ENCODE results near the gene CLEC9A.

CLEC9A gene

GRCh38 chr12:10067264-10067663 lies 36.8 kb downstream of the CLEC9A start:
- no peak for DNase-seq (ENCODE audit: low spot score)

GRCh38 chr12:10067942-10068341 lies 37.5 kb downstream of the CLEC9A start:
- no peak for DNase-seq (ENCODE audit: low spot score)

GRCh38 chr12:10068644-10069043 lies 38.2 kb downstream of the CLEC9A start:
- no peak for DNase-seq (ENCODE audit: low spot score)

DNA sequence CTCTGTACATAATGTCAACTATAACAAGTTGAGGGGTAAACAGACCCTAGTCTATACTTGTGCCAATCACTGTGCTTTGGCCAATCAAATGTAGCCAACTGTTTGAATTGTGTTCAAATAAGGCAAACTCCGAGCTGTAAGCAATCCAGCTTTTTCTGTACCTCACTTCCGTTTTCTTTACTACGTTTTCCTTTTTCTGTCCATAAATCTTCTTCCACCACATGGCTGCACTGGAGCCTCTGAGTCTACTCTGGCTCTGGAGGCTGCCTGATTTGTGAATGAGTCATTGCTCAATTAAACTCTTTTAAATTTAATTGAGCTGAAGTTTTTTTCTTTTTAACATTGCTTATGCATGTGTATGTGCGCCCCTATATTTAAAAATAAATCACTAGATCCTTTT lies 38.6 kb downstream of the CLEC9A start:
- DNase-seq (ENCODE audit: low spot score): peak; percentile 12

- DNase-seq (ENCODE audit: low spot score): no peak
Measured at GRCh38 chr12:10069976-10070375, 39.5 kb downstream of the CLEC9A start.

- no peak for DNase-seq (ENCODE audit: low spot score)
Measured at GRCh38 chr12:10070380-10070779, 39.9 kb downstream of the CLEC9A start.

DNA sequence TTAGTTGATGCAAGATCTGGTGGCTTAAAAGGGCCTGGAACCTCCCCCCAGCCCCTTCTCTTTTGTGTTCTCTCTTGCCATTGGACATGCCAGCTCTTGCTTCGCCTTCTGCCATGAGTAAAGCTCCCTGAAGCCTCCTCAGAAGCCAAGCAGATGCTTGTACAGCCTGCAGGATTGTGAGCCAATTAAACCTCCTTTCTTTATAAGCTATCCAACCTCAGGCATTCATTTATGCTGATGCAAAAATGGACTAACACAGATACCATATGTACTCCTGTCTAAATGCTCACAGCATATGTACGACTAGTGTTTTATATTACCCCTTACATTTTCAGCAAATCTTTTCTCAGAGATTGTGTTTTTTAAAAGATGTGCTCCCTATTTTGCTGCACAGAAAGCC lies 41.6 kb downstream of the CLEC9A start:
- DNase-seq (ENCODE audit: low spot score): no peak

- no peak for DNase-seq (ENCODE audit: low spot score)
Measured at GRCh38 chr12:10073261-10073660, 42.8 kb downstream of the CLEC9A start.

DNA sequence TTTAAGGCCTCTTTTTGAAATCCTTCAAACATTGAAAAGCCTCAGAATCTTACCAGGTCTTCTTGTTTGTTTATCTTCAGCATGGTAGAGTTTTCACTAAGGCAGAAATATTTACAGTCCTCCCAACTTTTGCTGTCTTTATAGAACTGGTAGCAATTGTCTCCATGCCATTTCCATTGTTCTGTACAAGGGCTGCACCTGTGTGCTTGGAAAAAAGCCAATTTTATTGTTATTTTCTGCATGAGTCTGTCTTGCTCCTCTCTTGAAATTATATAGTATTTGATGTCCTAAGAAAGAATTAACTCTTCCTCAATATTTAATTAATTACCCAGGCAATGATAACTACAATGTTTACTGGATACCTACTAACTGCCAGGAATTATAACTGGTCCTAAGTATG lies 45.0 kb downstream of the CLEC9A start:
- DNase-seq (ENCODE audit: low spot score): no peak

DNA sequence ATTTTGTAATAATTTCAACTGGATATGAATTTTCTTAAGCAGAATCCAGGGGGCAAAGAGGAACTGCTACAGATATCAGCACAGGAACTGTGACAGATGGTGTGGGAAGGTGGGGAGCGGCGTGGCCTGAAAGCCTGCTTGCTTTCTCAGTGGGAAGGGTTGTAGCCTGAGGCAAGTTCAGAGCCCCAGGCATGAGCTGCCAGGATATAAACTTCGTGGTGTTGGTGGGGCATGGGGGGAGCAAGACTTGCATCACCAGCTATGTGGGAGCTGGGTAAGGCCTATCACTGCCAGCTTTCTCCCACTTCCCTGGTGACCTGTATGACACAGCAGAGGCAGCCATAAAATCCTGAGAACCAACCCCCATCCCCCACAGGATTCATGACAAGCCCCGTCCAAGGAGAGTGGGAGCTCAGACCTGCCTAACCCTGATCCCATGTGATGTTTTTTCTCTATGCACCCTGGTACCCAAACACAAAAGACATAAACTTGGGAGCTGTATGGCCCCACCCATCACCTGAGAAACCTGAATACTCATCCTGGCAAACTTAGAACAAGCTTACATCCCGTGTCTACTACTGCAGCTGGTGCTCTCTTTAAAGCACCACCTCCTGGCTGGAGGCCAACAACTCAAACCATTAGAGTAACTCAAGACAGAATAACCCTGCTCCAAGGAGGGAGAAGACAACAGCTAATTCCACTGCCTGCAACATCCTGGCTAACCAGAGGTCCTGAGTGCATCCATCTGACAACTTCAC lies 51.8 kb downstream of the CLEC9A start:
- DNase-seq (ENCODE audit: low spot score): no peak

GRCh38 chr12:10084733-10085132 lies 54.3 kb downstream of the CLEC9A start:
- DNase-seq (ENCODE audit: low spot score): no peak

- DNase-seq (ENCODE audit: low spot score): no peak
Measured at GRCh38 chr12:10086387-10086786, 55.9 kb downstream of the CLEC9A start.

- DNase-seq (ENCODE audit: low spot score): no peak
Measured at GRCh38 chr12:10088031-10088430, 57.5 kb downstream of the CLEC9A start.

- no peak for DNase-seq (ENCODE audit: low spot score)
Measured at GRCh38 chr12:10088955-10089900, 58.7 kb downstream of the CLEC9A start.

DNA sequence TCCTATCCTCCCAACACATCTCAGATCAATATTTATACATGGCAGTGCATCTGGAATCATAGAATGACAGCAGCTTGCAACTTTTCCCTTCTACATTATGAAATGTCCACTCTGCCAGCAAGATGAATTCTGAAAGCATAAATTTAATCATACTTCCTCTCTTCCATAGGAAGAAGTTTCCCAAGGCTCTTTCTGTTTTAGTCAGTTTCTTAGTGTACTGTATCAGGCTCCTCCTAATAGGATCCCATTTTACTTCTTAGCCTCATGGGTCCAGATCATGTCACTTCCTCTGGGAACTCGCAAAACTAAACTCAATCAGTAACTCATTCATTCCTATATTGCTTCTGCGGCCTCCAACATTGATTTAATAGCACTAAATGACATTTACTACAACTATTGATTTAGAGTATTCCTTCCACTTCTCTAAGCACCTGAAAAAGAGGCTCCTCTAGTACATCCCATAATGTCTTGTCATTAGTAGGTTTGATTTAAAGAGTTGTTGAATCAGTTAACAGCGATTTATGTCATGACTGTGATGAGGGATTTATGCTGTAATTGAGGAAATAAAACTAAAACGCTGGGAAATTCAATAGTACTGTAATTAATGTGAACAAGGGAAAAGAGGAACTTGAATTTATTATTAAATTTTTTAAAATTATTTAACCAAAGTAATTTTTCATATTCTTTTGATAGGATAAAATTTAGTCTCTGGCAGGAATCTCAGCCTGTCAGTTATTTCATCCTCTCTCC lies 64.3 kb downstream of the CLEC9A start:
- DNase-seq (ENCODE audit: low spot score): no peak

DNA sequence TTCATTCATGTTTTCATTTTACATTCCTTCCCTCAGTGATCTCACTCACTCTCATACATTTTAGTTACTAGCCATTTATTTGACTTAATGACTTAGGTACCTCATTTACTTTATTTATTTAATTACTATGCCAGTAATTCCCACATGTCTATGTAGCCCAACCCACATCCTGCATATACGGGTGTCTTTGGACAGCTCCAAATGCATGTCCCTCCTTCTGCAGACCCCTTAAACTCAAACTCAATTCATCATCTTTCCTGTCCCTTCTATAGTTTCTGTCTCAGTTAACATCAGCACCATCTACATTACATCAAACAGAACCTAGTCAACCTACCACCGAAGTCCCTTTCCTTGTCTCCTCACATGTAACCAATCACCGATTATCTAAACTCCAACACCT lies 65.5 kb downstream of the CLEC9A start:
- no peak for DNase-seq (ENCODE audit: low spot score)

- DNase-seq (ENCODE audit: low spot score): no peak
Measured at GRCh38 chr12:10097521-10097920, 67.0 kb downstream of the CLEC9A start.

- DNase-seq (ENCODE audit: low spot score): peak; percentile 33
Measured at GRCh38 chr12:10098791-10099190, 68.3 kb downstream of the CLEC9A start, which contains the start of gene CLEC1A. Gene CLEC1A, minus strand, starts transcription at chr12:10098985. Its CDS starts 63 bp downstream, at chr12:10098922.

- DNase-seq (ENCODE audit: low spot score): peak; percentile 77
Measured at GRCh38 chr12:10101042-10101579, 70.6 kb downstream of the CLEC9A start.

GRCh38 chr12:10101648-10102220 lies 71.3 kb downstream of the CLEC9A start:
- DNase-seq (ENCODE audit: low spot score): no peak

- no peak for DNase-seq (ENCODE audit: low spot score)
Measured at GRCh38 chr12:10102322-10102721, 71.8 kb downstream of the CLEC9A start.

Measured in AG20443 (cell line).